ENCODE data around the gene KCNN4. TPM values are rescaled to one million over a fixed set of nuclear protein-coding genes. Genes with fewer than 3 reads are reported as not detected.

KCNN4 gene
- 44.8 to 64.3 TPM (median 57.6 TPM) in 5 replicates for total RNA-seq (2022; extraction: Qiagen RNA extraction; ENCODE audit: low read depth)

DNA sequence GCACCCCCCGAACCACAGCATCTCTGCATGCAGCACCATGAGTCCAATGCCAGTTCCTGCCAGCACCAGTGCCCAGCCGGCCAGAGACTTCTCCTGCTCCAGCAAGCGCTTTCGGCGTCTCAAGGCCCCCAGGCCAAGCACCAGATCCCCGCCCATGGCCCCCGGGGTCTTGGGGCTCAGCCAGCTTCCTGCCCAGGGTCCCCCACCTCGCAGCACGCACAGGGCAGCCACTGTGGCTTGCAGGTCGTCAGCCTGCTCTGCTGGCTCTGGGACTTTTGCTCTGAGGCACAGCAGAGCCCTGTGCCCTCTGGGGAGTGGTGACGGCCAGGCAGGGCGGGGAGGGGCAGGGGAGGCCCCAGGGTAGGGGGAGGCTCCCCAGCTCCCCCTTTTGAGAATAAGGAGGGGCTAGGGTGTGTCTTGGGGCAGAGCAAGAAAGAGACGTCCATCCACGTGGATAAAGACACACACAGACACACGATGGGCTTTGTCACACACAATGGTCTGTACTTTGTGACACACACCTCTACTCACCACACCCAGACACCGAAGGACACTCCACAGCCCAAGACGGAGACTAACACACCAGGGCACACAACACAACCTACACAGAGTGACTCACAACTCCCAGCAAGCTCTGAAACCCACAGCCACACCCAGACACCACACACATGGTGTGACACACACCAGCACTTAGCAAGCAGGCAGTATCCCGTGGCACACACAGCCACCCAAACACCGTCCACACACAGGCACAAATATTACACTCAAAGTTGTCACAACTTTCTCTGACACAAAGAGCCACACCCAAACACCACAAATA lies at the start of gene KCNN4:
Gene KCNN4, minus strand, starts transcription at position 268 of the 820 bp plus-strand sequence. Its CDS starts 112 bp downstream, at position 156.

DNA sequence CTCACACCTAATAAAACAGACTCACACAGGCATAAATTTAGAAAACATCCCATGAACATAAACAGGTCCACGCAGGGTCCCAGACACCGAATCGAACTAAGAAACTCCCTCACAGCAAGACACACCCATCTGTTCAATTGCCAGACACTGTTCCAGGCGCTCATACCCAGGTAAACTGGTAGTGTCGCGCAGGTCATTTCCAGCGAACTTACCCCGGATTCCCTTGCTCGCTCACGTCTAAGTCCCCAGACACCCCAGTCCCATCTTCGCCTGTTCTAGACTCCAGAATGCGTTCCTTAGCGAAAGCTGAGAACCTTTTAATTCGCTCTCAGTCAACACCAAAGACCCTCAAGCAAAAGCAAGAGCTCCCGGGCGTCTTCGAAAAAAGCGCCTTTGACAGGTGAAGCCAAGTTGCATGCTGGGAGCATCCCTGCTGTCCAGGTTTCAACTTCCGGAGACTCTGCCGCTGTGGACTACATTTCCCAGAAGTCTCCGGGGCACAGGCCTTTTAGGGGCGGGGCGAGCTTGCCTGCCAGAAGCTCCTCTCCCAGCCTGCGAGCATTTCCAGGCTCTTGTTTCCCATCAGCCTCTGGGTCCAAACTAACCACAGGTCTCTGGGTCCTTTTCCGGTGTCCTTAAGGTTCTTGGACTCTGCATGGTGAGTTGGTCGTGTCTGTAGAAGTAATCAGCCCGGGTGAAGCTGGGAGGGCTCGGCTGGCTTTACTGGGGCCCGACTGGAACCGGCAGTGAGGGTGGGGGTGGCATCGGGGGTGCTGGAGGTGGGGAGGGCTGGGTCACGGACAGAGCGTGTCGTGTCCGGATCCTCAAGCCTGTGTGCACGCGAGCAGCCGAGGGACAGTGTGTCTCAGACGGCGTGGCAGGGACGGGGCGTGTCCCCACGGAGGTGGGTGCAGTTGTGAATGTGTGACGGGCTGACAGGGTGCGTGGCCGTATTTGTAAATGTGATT lies 46.3 kb upstream of the KCNN4 start, which contains the start of gene ZNF283:
Gene ZNF283, plus strand, starts transcription at position 535 of the 968 bp plus-strand sequence. CDS start 6,184 bp downstream, outside the sequence.

DNA sequence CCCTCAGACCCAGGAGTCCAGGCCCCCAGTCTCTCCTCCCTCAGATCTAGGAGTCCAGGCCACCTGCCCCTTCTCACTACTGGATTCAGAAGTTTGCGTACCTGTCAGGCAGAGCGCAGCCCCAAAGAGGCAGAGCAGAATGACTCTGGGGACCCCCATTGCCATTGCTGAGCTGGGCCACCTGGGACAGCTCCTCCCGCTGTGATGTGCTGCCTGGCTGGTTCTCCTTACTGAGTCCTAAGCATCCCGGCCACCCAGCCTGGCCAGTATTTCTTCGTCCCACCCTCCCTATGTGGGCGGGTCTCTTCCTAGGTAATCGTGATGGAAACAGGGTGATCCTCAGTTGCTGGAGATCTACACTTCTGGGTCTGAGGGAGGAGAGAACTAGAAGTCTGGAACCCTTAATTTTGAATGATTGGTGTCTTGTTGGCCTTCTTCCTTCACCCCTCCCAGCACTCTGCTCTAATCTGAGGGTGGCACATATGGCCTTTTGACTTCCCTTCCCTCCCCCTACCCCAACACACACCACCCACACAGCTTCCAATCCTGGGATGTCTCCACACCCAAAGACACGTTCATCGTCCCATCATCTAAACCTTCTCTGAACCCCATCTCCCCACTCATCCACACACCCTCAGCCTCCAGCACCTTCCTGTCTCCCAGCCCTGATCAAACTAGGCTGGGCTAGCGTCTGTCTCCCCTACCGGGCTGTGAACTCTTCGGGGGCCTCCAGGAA lies 21.6 kb upstream of the KCNN4 start, which contains the start of gene LYPD5:
Gene LYPD5, minus strand, starts transcription at position 232 of the 736 bp plus-strand sequence. Its CDS starts 67 bp downstream, at position 165.

DNA sequence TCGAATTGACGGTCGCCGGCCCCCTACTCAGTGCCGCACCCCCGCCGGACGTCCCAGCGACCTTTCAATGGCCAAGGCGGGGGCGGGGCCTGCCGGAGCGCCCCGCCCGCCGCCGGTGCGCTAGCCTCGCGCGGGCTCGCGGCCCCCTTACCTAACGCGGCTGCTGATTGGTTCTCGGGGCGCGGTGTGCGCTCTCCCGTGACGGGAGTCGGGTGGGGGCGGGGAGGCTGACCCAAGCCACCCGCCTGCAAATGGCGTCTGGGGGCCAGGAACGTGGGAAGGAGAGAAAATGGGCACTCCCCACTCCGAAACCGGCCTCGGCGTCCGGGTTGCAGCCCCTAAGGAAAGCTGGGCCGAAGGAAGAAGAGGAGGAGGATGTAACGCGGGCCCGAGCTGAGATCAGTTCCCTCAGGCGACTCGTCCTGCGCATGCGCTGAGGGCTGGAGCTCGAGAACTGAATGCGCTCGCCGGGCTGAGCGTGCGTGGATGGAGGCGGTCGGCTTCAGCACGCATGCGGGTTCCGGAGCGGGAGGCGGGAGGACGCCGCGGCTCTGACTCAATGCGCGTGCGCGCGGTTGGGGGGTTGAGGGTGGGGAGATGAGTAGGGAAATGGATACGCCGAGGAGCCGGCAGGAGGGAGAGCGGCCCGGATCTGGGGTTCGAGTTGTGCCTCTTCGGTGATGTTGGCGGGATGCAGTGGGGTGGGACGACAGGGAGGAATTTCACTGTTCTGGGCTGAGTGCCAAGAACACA lies 26.1 kb downstream of the KCNN4 start, which contains the start of gene SMG9:
Gene SMG9, minus strand, starts transcription at position 460 of the 753 bp plus-strand sequence. CDS start 4,221 bp downstream, outside the sequence.

Other genes starting within 250 kb of the KCNN4 start
- gene ZNF575, start 247.8 kb downstream of the KCNN4 start, total RNA-seq (2022; extraction: Qiagen RNA extraction; ENCODE audit: low read depth), result 1.2 to 1.9 TPM (median 1.6 TPM) in 5 replicates
- 24.8 to 28.2 TPM (median 27.3 TPM) in 5 replicates for gene XRCC1, start 205.4 kb downstream of the KCNN4 start, total RNA-seq (2022; extraction: Qiagen RNA extraction; ENCODE audit: low read depth)
- 0.15 to 0.19 TPM (median 0.17 TPM) in 3 of 5 replicates, not detected in the others for gene PINLYP, start 205.2 kb downstream of the KCNN4 start, total RNA-seq (2022; extraction: Qiagen RNA extraction; ENCODE audit: low read depth)
- 5.3 to 6.3 TPM (median 5.9 TPM) in 5 replicates for gene IRGQ, start 184.8 kb downstream of the KCNN4 start, total RNA-seq (2022; extraction: Qiagen RNA extraction; ENCODE audit: low read depth)
- gene ZNF576, start 184.4 kb downstream of the KCNN4 start, total RNA-seq (2022; extraction: Qiagen RNA extraction; ENCODE audit: low read depth), result 12.8 to 21.1 TPM (median 20.4 TPM) in 5 replicates
- gene SRRM5, start 168.9 kb downstream of the KCNN4 start, total RNA-seq (2022; extraction: Qiagen RNA extraction; ENCODE audit: low read depth), result 0.67 to 0.93 TPM (median 0.80 TPM) in 5 replicates
- 50.6 to 71.3 TPM (median 59.6 TPM) in 5 replicates for gene ZNF428, start 161.3 kb downstream of the KCNN4 start, total RNA-seq (2022; extraction: Qiagen RNA extraction; ENCODE audit: low read depth)
- 8.3 to 10.2 TPM (median 9.1 TPM) in 5 replicates for gene CADM4, start 141.1 kb downstream of the KCNN4 start, total RNA-seq (2022; extraction: Qiagen RNA extraction; ENCODE audit: low read depth)
- 74.2 to 80.1 TPM (median 77.0 TPM) in 5 replicates for gene PLAUR, start 110.8 kb downstream of the KCNN4 start, total RNA-seq (2022; extraction: Qiagen RNA extraction; ENCODE audit: low read depth)
- not detected in 5 replicates for gene IRGC, start 64.9 kb downstream of the KCNN4 start, total RNA-seq (2022; extraction: Qiagen RNA extraction; ENCODE audit: low read depth)
- gene SMG9, start 26.0 kb downstream of the KCNN4 start, total RNA-seq (2022; extraction: Qiagen RNA extraction; ENCODE audit: low read depth), result 47.4 to 65.8 TPM (median 57.7 TPM) in 5 replicates
- gene LYPD5, start 21.5 kb upstream of the KCNN4 start, total RNA-seq (2022; extraction: Qiagen RNA extraction; ENCODE audit: low read depth), result 0.09 to 0.29 TPM (median 0.21 TPM) in 4 of 5 replicates, not detected in the other
- gene ZNF283, start 46.3 kb upstream of the KCNN4 start, total RNA-seq (2022; extraction: Qiagen RNA extraction; ENCODE audit: low read depth), result 3.3 to 5.5 TPM (median 4.7 TPM) in 5 replicates
- 0.15 to 0.30 TPM (median 0.18 TPM) in 5 replicates for gene ZNF404, start 103.0 kb upstream of the KCNN4 start, total RNA-seq (2022; extraction: Qiagen RNA extraction; ENCODE audit: low read depth)
- 7.5 to 11.8 TPM (median 10.4 TPM) in 5 replicates for gene ZNF45, start 154.3 kb upstream of the KCNN4 start, total RNA-seq (2022; extraction: Qiagen RNA extraction; ENCODE audit: low read depth)
- 0.35 to 0.85 TPM (median 0.70 TPM) in 5 replicates for gene ZNF221, start 170.3 kb upstream of the KCNN4 start, total RNA-seq (2022; extraction: Qiagen RNA extraction; ENCODE audit: low read depth)
- gene ZNF155, start 203.2 kb upstream of the KCNN4 start, total RNA-seq (2022; extraction: Qiagen RNA extraction; ENCODE audit: low read depth), result 2.6 to 3.2 TPM (median 2.9 TPM) in 5 replicates
- gene ZNF230, start 222.0 kb upstream of the KCNN4 start, total RNA-seq (2022; extraction: Qiagen RNA extraction; ENCODE audit: low read depth), result 2.1 to 3.6 TPM (median 3.0 TPM) in 5 replicates
- gene ZNF222, start 244.4 kb upstream of the KCNN4 start, total RNA-seq (2022; extraction: Qiagen RNA extraction; ENCODE audit: low read depth), result 3.3 to 4.1 TPM (median 3.6 TPM) in 5 replicates

All from A549 treated with GW870086 at 1 μM for 4 hours (cell line).